Endothelial cell (in vitro differentiated cells): Measurements from ENCODE around the gene LSG1. TPM values are rescaled to one million over a fixed set of nuclear protein-coding genes. Genes with fewer than 3 reads are reported as not detected.
"Not testable (repeated sequence)": the region's sequence is repeated elsewhere in the genome, so short reads cannot be mapped to it uniquely, and the experiment has no call there.

ENCODE experiments used
- DNase-seq: peaks from one replicate; pipeline ENCODE4 v3.0.0; 2021; ENCODE audit warnings: low spot score
- H3K27ac Mint-ChIP-seq: one replicate; pipeline ENCODE4 v1.8.0; 2021; ENCODE audit warnings: mixed read lengths, inconsistent platforms; ENCODE audit not compliant: unreplicated experiment
- H3K27me3 Mint-ChIP-seq: one replicate; pipeline ENCODE4 v1.8.0; 2021; ENCODE audit warnings: mild to moderate bottlenecking, moderate library complexity, mixed read lengths, inconsistent platforms; ENCODE audit not compliant: unreplicated experiment
- H3K36me3 Mint-ChIP-seq: one replicate; pipeline ENCODE4 v1.8.0; 2021; ENCODE audit warnings: mild to moderate bottlenecking, low read depth, mixed read lengths, inconsistent platforms; ENCODE audit not compliant: unreplicated experiment
- H3K4me1 Mint-ChIP-seq: one replicate; pipeline ENCODE4 v1.8.0; 2021; ENCODE audit warnings: mild to moderate bottlenecking, mixed read lengths, inconsistent platforms; ENCODE audit not compliant: unreplicated experiment
- H3K4me3 Mint-ChIP-seq: one replicate; pipeline ENCODE4 v1.8.0; 2021; ENCODE audit warnings: mild to moderate bottlenecking, mixed read lengths, inconsistent platforms; ENCODE audit not compliant: unreplicated experiment
- H3K9me3 Mint-ChIP-seq: one replicate; pipeline ENCODE4 v1.8.0; 2021; ENCODE audit warnings: mixed read lengths, inconsistent platforms; ENCODE audit not compliant: unreplicated experiment
- CTCF ChIP-seq: fragments of 200-600 bp; sonication (generic); IDR thresholded peaks from one replicate; pipeline ENCODE4 v1.5.0; 2021; ENCODE audit warnings: antibody characterized with exemption; ENCODE audit not compliant: unreplicated experiment
- total RNA-seq: library from RNA; stranded (reverse); fragmentation: NEBNext Ultra II Directional; extraction: Animal tissue kit (Norgen Biotek cat#: 25700); gene quantifications from one replicate; pipeline ENCODE4 v1.2.1, GENCODE V29; 2021; ENCODE audit not compliant: unreplicated experiment

The LSG1 gene
- total RNA-seq, 1 donor from 2014 or later: 35.8 TPM

GRCh38 chr3:194609601-194610000, 62.4 kb downstream of the LSG1 start:
- no peak for DNase-seq
- H3K27me3 Mint-ChIP-seq: peaks cover 3% of the 10 kb centered on the region
- H3K4me3 Mint-ChIP-seq: no peak overlapping the region
- no peaks in the 10 kb centered on the region for H3K4me1 Mint-ChIP-seq
- H3K9me3 Mint-ChIP-seq: no peaks in the 10 kb centered on the region
- H3K36me3 Mint-ChIP-seq: peaks cover 26% of the 10 kb centered on the region
- H3K27ac Mint-ChIP-seq: no peak overlapping the region
- no peak for TF ChIP-seq CTCF

GRCh38 chr3:194608981-194609380, 63.0 kb downstream of the LSG1 start:
- TF ChIP-seq CTCF: no peak
- DNase-seq: no peak
- Mint-ChIP-seq H3K36me3 (peaks cover 29% of the 10 kb centered on the region), H3K9me3 (no peaks in the 10 kb centered on the region), H3K4me3 (no peak overlapping the region), H3K4me1 (no peaks in the 10 kb centered on the region), H3K27me3 (peaks cover 3% of the 10 kb centered on the region), H3K27ac (no peak overlapping the region)

GRCh38 chr3:194607592-194608389, 64.2 kb downstream of the LSG1 start:
- Mint-ChIP-seq H3K27me3 (peaks cover 3% of the 10 kb centered on the region), H3K27ac (no peak overlapping the region), H3K4me3 (no peak overlapping the region), H3K9me3 (no peaks in the 10 kb centered on the region), H3K36me3 (peaks cover 29% of the 10 kb centered on the region), H3K4me1 (no peaks in the 10 kb centered on the region)
- TF ChIP-seq CTCF: no peak
- DNase-seq: no peak

- no peak overlapping the region for H3K27ac Mint-ChIP-seq
- H3K4me3 Mint-ChIP-seq: no peak overlapping the region
- H3K36me3 Mint-ChIP-seq: peaks cover 27% of the 10 kb centered on the region
- TF ChIP-seq CTCF: no peak
- no peaks in the 10 kb centered on the region for H3K4me1 Mint-ChIP-seq
- H3K27me3 Mint-ChIP-seq: peaks cover 3% of the 10 kb centered on the region
- no peak for DNase-seq
- no peaks in the 10 kb centered on the region for H3K9me3 Mint-ChIP-seq
Measured at GRCh38 chr3:194606941-194607340, 65.0 kb downstream of the LSG1 start.

GRCh38 chr3:194606163-194606562, 65.8 kb downstream of the LSG1 start:
- Mint-ChIP-seq H3K27ac (no peak overlapping the region), H3K27me3 (peaks cover 3% of the 10 kb centered on the region), H3K4me3 (no peak overlapping the region), H3K4me1 (no peaks in the 10 kb centered on the region), H3K36me3 (peaks cover 32% of the 10 kb centered on the region), H3K9me3 (no peaks in the 10 kb centered on the region)
- TF ChIP-seq CTCF: no peak
- no peak for DNase-seq

- H3K36me3 Mint-ChIP-seq: peaks cover 36% of the 10 kb centered on the region
- not testable (repeated sequence) for H3K27me3 Mint-ChIP-seq, H3K4me1 Mint-ChIP-seq, DNase-seq, H3K9me3 Mint-ChIP-seq, H3K27ac Mint-ChIP-seq, H3K4me3 Mint-ChIP-seq
Measured at GRCh38 chr3:194605314-194605713, 66.7 kb downstream of the LSG1 start.
